GM12891 (cell line): Measurements from ENCODE around the gene PCNP.

ENCODE experiments used
- POLR2A ChIP-seq: IDR thresholded peaks from 2 replicates; pipeline ENCODE4 v1.6.1; 2011; ENCODE audit warnings: low read depth, low read length, control low read depth
- POLR2AphosphoS5 ChIP-seq: IDR thresholded peaks from 2 replicates; pipeline ENCODE4 v1.6.1; 2011; ENCODE audit warnings: low read depth, low read length, control low read depth
- SPI1 ChIP-seq: IDR thresholded peaks from 2 replicates; pipeline ENCODE4 v1.6.1; 2011; ENCODE audit warnings: low read depth, low read length, control low read depth
- TAF1 ChIP-seq: IDR thresholded peaks from 2 replicates; pipeline ENCODE4 v1.6.1; 2011; ENCODE audit warnings: low read depth, low read length, control low read depth

- TF ChIP-seq POLR2AphosphoS5 (no peak), POLR2A (no peak), TAF1 (no peak), SPI1 (no peak)
These were observed 50.9 kb downstream of the PCNP start for GRCh38 chr3:101624857-101625256.
